Esophagus (tissue), 2 donors: ENCODE measurements around the gene MED26. TPM values are rescaled to one million over a fixed set of nuclear protein-coding genes. Genes with fewer than 3 reads are reported as not detected.
"Not testable (repeated sequence)": the region's sequence is repeated elsewhere in the genome, so short reads cannot be mapped to it uniquely, and the experiment has no call there.

ENCODE experiments used
- H3K27ac ChIP-seq, 2 donors: one replicate each; pipeline ENCODE4 v1.5.1; 2013; ENCODE audit warnings: low read depth in 2 of 2, mild to moderate bottlenecking in 2 of 2, inconsistent platforms in 1 of 2, low read length in 1 of 2, moderate library complexity in 1 of 2
- H3K27me3 ChIP-seq, 2 donors: one replicate each; pipeline ENCODE4 v1.6.1; 2013; ENCODE audit warnings: low read length in 2 of 2, control low read depth in 1 of 2, mild to moderate bottlenecking in 1 of 2; ENCODE audit not compliant: insufficient read depth in 2 of 2, control insufficient read depth in 1 of 2
- H3K36me3 ChIP-seq, 2 donors: one replicate each; pipeline ENCODE4 v1.6.1; 2013; ENCODE audit warnings: low read length in 1 of 2; ENCODE audit not compliant: control insufficient read depth in 2 of 2, insufficient read depth in 2 of 2
- H3K4me1 ChIP-seq, 2 donors: one replicate each; pipeline ENCODE4 v1.6.1; 2013; ENCODE audit warnings: low read length in 1 of 2; ENCODE audit not compliant: control insufficient read depth in 2 of 2, insufficient read depth in 2 of 2
- H3K4me3 ChIP-seq, 2 donors: one replicate each; pipeline ENCODE4 v1.5.1; 2013; ENCODE audit warnings: low read length in 2 of 2, mild to moderate bottlenecking in 2 of 2, low read depth in 1 of 2, moderate library complexity in 1 of 2
- H3K9me3 ChIP-seq, 2 donors: one replicate each; pipeline ENCODE4 v1.6.1; 2013; ENCODE audit warnings: mild to moderate bottlenecking in 2 of 2, low read depth in 1 of 2, low read length in 1 of 2, moderate library complexity in 1 of 2; ENCODE audit not compliant: control insufficient read depth in 2 of 2, insufficient read depth in 1 of 2
- WGBS, 2 donors: extraction: QIAGEN DNeasy Blood & Tissue Kit; methylation state at CpG; one replicate each; pipeline ENCODE4 v1.1.7; 2013; 5-methylcytosine and 5-hydroxymethylcytosine counted together
- polyA plus RNA-seq, 2 donors: library from polyadenylated mRNA; stranded (reverse); fragments of 200-250 nt; gene quantifications; one replicate each; pipeline ENCODE4 v1.2.3, GENCODE V29; 2013
- donor health status: healthy with polysubstance abuse.
- donor health status: Bipolar disorder and iron deficiency.

MED26 gene
- polyA plus RNA-seq, 2 donors = 5.0 to 5.5 TPM

GRCh38 chr19:16651421-16652188, 23.6 kb upstream of the MED26 start:
- not testable (repeated sequence) for H3K27ac ChIP-seq, H3K4me1 ChIP-seq, H3K4me3 ChIP-seq, H3K9me3 ChIP-seq, H3K27me3 ChIP-seq
- H3K36me3 ChIP-seq = peaks cover 14 to 29% of the 10 kb centered on the region in 2 donors
- WGBS, 2 donors = 90 to 94% methylated on average over 8 of the region's 8 CpGs

GRCh38 chr19:16650821-16651220, 22.8 kb upstream of the MED26 start:
- H3K4me3 ChIP-seq = no peak overlapping the region
- no peaks in the 10 kb centered on the region for H3K9me3 ChIP-seq
- no peaks in the 10 kb centered on the region for H3K27me3 ChIP-seq
- peaks cover 17 to 28% of the 10 kb centered on the region in 2 donors for H3K36me3 ChIP-seq
- WGBS, 2 donors = 73 to 80% methylated on average over 2 of the region's 2 CpGs
- no peaks in the 10 kb centered on the region for H3K4me1 ChIP-seq
- H3K27ac ChIP-seq = no peak overlapping the region

- Histone ChIP-seq H3K27ac (no peak overlapping the region), H3K9me3 (no peaks in the 10 kb centered on the region), H3K27me3 (no peaks in the 10 kb centered on the region), H3K4me1 (no peaks in the 10 kb centered on the region), H3K36me3 (peaks cover 17 to 30% of the 10 kb centered on the region in 2 donors), H3K4me3 (no peak overlapping the region)
- WGBS, 2 donors = 61 to 62% methylated on average over 9 of the region's 9 CpGs
These were observed 21.7 kb upstream of the MED26 start for GRCh38 chr19:16649734-16650133.

GRCh38 chr19:16645140-16645539, 17.1 kb upstream of the MED26 start:
- Histone ChIP-seq H3K4me1 (no peaks in the 10 kb centered on the region), H3K27me3 (no peaks in the 10 kb centered on the region), H3K36me3 (peaks cover 5 to 28% of the 10 kb centered on the region in 2 donors), H3K4me3 (no peak overlapping the region), H3K27ac (no peak overlapping the region), H3K9me3 (no peaks in the 10 kb centered on the region)
- 90 to 94% methylated on average over 9 of the region's 9 CpGs for WGBS, 2 donors

GRCh38 chr19:16641695-16642094, 13.7 kb upstream of the MED26 start:
- Histone ChIP-seq H3K27me3 (no peaks in the 10 kb centered on the region), H3K9me3 (no peaks in the 10 kb centered on the region), H3K4me3 (no peak overlapping the region), H3K36me3 (peaks cover 8 to 33% of the 10 kb centered on the region in 2 donors), H3K27ac (no peak overlapping the region), H3K4me1 (no peaks in the 10 kb centered on the region)
- 97 to 98% methylated on average over 10 of the region's 10 CpGs for WGBS, 2 donors

- H3K4me3 ChIP-seq = no peak overlapping the region
- WGBS, 2 donors = 100% methylated on average over 1 of the region's 1 CpG
- no peaks in the 10 kb centered on the region for H3K4me1 ChIP-seq
- no peak overlapping the region for H3K27ac ChIP-seq
- H3K36me3 ChIP-seq = peaks cover 5 to 33% of the 10 kb centered on the region in 2 donors
- no peaks in the 10 kb centered on the region for H3K27me3 ChIP-seq
- no peaks in the 10 kb centered on the region for H3K9me3 ChIP-seq
These were observed 12.9 kb upstream of the MED26 start for GRCh38 chr19:16640951-16641350.

- no peaks in the 10 kb centered on the region for H3K4me1 ChIP-seq
- H3K36me3 ChIP-seq = peaks cover 11 to 27% of the 10 kb centered on the region in 2 donors
- H3K9me3 ChIP-seq = no peaks in the 10 kb centered on the region
- H3K27me3 ChIP-seq = no peaks in the 10 kb centered on the region
- H3K4me3 ChIP-seq = no peak overlapping the region
- no peak overlapping the region for H3K27ac ChIP-seq
- WGBS, 2 donors = 93 to 95% methylated on average over 1 of the region's 1 CpG
These were observed 10.7 kb upstream of the MED26 start for GRCh38 chr19:16638666-16639065.

- H3K4me1 ChIP-seq = no peaks in the 10 kb centered on the region
- peaks cover 11 to 27% of the 10 kb centered on the region in 2 donors for H3K36me3 ChIP-seq
- no peaks in the 10 kb centered on the region for H3K9me3 ChIP-seq
- no peaks in the 10 kb centered on the region for H3K27me3 ChIP-seq
- no peak overlapping the region for H3K4me3 ChIP-seq
- H3K27ac ChIP-seq = no peak overlapping the region
These were observed 9.5 kb upstream of the MED26 start for GRCh38 chr19:16637535-16637934.

GRCh38 chr19:16631465-16631864, 3.5 kb upstream of the MED26 start:
- H3K27me3 ChIP-seq = no peaks in the 10 kb centered on the region
- H3K4me1 ChIP-seq = peaks cover 0 to 4% of the 10 kb centered on the region in 2 donors
- peaks cover 10 to 12% of the 10 kb centered on the region in 2 donors for H3K36me3 ChIP-seq
- no peak overlapping the region for H3K27ac ChIP-seq
- H3K4me3 ChIP-seq = no peak overlapping the region
- H3K9me3 ChIP-seq = no peaks in the 10 kb centered on the region
- WGBS, 2 donors = 91 to 95% methylated on average over 6 of the region's 6 CpGs
